GM12801 (cell line): ENCODE measurements around the gene TUSC2.

Experiments used
- TF ChIP-seq, protein P1 (sequence below): IDR thresholded peaks from one replicate; pipeline ENCODE4 v1.5.1; 2011; ENCODE audit warnings: control low read depth; ENCODE audit not compliant: insufficient read length; ENCODE audit errors: extremely low read depth

Gene TUSC2

DNA sequence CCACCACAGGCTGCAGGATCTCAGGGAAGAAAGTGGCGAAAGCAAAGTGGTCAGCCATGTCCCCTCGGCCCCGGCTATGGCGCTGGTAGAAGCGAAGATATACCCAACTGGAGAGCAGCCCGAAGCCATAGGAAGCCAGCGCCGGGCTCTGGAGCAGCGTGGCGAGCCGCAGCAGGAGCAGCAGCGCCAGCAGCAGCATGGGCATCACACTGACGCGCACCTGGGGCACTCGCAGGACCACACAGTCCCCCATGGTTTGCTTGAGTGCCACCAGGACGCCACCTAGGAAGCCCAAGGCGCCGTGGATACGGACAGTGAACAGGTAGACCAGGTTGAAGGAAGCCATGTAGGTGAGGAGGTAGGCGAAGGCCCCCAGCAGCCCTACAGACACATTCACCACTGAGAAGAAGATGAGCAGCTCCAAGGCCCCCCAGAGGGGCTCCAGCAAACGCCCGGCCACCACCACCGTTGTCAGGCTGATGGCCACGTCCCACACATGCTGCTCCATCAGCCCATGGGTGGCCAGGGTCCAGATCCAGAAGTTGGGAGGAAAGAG lies 30.4 kb upstream of the TUSC2 start:
- TF ChIP-seq, protein P1, sequence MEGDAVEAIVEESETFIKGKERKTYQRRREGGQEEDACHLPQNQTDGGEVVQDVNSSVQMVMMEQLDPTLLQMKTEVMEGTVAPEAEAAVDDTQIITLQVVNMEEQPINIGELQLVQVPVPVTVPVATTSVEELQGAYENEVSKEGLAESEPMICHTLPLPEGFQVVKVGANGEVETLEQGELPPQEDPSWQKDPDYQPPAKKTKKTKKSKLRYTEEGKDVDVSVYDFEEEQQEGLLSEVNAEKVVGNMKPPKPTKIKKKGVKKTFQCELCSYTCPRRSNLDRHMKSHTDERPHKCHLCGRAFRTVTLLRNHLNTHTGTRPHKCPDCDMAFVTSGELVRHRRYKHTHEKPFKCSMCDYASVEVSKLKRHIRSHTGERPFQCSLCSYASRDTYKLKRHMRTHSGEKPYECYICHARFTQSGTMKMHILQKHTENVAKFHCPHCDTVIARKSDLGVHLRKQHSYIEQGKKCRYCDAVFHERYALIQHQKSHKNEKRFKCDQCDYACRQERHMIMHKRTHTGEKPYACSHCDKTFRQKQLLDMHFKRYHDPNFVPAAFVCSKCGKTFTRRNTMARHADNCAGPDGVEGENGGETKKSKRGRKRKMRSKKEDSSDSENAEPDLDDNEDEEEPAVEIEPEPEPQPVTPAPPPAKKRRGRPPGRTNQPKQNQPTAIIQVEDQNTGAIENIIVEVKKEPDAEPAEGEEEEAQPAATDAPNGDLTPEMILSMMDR, result no peak

DNA sequence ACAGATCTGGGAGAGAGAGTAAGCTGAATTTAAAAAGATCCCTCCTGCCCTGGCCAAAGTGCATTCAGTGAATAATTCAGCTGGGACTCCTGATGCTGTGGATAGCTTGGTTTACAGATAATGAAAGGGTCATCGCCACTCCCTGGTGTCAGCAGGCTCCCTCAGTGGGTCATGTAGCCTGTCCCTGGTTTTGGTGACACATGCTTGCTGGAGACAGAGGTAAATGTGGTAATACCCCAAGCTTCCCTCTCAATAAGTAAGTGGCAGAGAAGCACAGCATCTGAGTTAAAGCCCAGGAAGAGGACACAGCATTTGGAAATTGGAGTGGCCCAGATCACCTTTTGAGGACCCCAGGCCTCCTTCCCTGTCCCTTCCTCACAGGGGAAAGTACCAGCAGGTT lies 29.5 kb upstream of the TUSC2 start:
- TF ChIP-seq, protein P1, result no peak

DNA sequence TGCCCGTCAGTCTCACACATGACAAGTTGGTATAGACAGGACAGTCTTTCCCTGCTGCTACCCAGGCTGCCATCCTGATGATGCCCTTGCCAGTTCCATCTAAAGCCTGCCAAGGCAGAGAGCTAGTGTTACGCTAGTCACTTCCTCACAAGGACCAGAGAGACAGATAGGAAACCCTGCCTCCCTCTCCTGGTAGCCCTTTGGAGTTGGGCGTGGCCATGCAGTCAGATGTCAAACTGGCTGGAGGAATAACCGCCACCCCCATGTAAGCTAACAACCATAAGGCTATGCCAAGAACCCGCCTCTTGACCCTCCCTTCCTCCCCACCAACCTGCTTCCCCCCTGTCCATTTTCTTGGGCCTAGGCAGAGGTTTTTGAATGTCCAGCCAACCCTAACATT lies 28.5 kb upstream of the TUSC2 start:
- TF ChIP-seq, protein P1, result no peak

DNA sequence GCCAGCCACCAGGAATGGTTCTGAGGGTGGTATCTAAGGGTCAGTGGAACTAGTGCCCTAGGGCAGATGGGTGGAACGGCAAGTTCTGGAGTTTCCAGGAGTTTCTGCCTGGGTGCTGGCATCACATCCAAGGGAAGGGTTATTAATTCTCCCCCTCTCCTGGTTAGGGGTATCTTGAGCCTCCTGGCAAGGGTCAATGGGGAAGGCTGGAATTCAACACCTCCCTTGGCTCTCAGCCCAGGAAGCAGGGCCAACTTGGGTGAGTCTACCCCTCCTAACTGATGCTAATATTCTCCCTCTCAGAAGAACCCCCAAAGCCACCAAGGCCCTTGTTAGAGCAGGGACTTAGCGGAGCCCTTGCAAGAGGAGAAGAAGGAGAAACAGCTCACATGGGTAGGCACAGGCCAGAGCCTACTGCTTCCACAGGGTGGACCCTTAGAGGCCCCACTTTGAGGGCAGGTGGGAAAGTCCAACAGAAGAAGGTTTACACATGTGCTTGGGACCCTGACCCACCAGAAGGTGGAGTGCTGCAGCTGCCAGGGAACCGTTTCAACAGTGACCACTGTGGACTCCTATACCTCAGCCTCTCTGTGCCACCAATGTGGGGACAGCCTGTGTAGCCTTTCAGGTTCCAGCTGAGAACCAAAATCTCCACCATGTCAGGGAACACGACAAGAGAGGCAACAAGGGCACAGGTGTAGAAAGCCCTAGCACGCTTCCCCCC lies 28.0 kb upstream of the TUSC2 start:
- TF ChIP-seq, protein P1, result no peak

DNA sequence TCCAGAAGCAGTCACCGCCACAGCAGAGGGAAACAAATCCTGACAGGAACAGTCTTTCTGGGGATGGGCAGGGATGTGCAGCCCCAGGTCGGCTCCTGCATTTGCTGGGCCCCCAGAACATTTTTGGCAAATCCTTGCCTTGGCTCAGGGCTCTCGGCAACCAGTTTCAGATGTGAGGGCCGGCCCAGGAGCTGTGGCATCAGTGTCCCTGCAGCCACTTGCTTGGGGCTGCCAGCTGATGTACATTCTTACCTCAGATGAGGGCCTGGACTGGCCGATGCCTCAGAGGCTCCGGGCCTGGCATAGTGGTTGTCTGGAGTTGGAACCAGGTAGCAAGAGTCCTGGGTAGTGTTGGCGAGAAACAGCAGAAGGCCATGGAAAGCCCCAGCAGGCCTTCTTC lies 26.8 kb upstream of the TUSC2 start:
- TF ChIP-seq, protein P1, result no peak

DNA sequence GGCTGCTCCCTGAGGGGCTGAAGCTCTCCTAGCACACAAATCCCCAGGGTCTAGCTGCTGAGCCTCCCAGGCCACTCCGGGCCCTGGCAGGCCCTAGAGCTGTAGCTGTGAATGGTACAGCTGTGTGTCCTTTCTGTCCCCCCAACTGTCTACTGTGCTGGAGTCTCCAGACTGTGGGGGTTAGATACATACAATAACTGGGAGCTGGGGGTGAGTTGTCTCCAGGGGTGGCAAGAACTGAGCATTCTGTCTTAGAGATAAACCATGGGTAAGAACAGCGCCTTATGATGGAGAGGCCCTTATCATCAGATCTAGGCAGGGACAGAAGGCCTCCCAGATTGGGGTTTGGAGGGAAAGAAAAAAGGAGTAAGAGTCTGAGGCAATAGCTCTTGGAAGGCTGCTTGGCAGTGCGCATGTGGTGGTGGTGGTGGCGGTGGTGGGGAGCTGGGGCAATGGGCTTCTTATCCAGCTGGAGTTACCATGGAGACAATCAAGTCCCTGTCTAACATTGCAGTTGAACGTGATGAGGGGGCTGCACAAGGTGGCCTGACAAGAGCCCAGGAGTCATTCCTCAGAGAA lies 26.3 kb upstream of the TUSC2 start:
- TF ChIP-seq, protein P1, result no peak

DNA sequence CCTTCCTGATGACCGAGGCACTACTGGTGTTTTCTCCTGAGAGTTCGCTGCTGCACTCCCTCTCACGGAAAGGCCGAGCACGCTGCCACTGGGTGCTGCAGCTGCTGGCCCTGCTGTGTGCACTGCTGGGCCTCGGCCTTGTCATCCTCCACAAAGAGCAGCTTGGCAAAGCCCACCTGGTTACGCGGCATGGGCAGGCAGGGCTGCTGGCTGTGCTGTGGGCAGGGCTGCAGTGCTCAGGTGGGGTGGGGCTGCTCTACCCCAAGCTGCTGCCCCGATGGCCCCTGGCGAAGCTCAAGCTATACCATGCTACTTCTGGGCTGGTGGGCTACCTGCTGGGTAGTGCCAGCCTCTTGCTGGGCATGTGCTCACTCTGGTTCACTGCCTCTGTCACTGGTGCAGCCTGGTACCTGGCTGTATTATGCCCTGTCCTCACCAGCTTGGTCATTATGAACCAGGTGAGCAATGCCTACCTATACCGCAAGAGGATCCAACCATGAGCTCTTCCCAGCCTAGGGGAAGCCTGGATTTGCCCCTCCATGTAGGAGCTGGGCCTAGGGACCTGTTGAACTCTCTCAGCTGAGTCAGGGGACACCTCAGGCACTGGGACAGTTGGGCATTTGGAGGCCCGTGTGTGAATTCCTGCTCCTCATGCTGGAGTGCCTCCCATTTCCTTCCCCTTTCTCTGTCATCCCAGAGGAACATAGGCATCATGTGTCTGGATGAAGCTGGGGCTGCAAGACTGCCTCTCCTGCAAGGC lies 25.4 kb upstream of the TUSC2 start:
- TF ChIP-seq, protein P1, result no peak
